HuH-7 (cell line): ENCODE data around the gene NCF2.

Source experiments
- DNase-seq: peaks from one replicate; pipeline ENCODE4 v3.0.0; 2011; ENCODE audit warnings: low spot score

The NCF2 gene

GRCh38 chr1:183612407-183612806, 22.1 kb upstream of the NCF2 start:
- DNase-seq, result no peak

GRCh38 chr1:183611021-183611420, 20.8 kb upstream of the NCF2 start:
- DNase-seq, result no peak

GRCh38 chr1:183609759-183610452, 19.6 kb upstream of the NCF2 start:
- DNase-seq, result no peak

GRCh38 chr1:183609313-183609712, 19.1 kb upstream of the NCF2 start:
- no peak for DNase-seq

- no peak for DNase-seq
Observed at GRCh38 chr1:183607322-183607980, 17.2 kb upstream of the NCF2 start.

- no peak for DNase-seq
Observed at GRCh38 chr1:183605904-183606303, 15.6 kb upstream of the NCF2 start.

- DNase-seq, result no peak
Observed at GRCh38 chr1:183604815-183605214, 14.6 kb upstream of the NCF2 start.

GRCh38 chr1:183604038-183604808, 14.0 kb upstream of the NCF2 start:
- no peak for DNase-seq

- no peak for DNase-seq
Observed at GRCh38 chr1:183602510-183602909, 12.3 kb upstream of the NCF2 start.

GRCh38 chr1:183600634-183601033, 10.4 kb upstream of the NCF2 start:
- no peak for DNase-seq

GRCh38 chr1:183600136-183600535, 9.9 kb upstream of the NCF2 start:
- DNase-seq, result no peak

GRCh38 chr1:183598386-183598785, 8.1 kb upstream of the NCF2 start:
- DNase-seq, result no peak

- DNase-seq, result no peak
Observed at GRCh38 chr1:183597656-183598347, 7.5 kb upstream of the NCF2 start.

- no peak for DNase-seq
Observed at GRCh38 chr1:183596500-183596899, 6.2 kb upstream of the NCF2 start.

- no peak for DNase-seq
Observed at GRCh38 chr1:183595537-183595936, 5.3 kb upstream of the NCF2 start.

GRCh38 chr1:183593356-183593755, 3.1 kb upstream of the NCF2 start:
- no peak for DNase-seq

- no peak for DNase-seq
Observed at GRCh38 chr1:183592733-183593132, 2.5 kb upstream of the NCF2 start.

- no peak for DNase-seq
Observed at GRCh38 chr1:183589874-183590243, 400 bp downstream of the NCF2 start.

- DNase-seq, result no peak
Observed at GRCh38 chr1:183589384-183589783, 875 bp downstream of the NCF2 start.

GRCh38 chr1:183588827-183589226, 1.4 kb downstream of the NCF2 start:
- DNase-seq, result no peak

- DNase-seq, result no peak
Observed at GRCh38 chr1:183586926-183587325, 3.3 kb downstream of the NCF2 start.

- DNase-seq, result no peak
Observed at GRCh38 chr1:183586455-183586854, 3.8 kb downstream of the NCF2 start.

GRCh38 chr1:183585038-183585437, 5.2 kb downstream of the NCF2 start:
- DNase-seq, result no peak
